DMS 273 (cell line): Measurements from ENCODE around the gene PSAP.
A peak's percentile ranks its signal among the peaks of the same experiment; 100 is the strongest.
"Not testable (repeated sequence)": the region's sequence is repeated elsewhere in the genome, so short reads cannot be mapped to it uniquely, and the experiment has no call there.

Experiments
- DNase-seq: peaks from one replicate; lab custom pipeline; 2025; ENCODE audit not compliant: unreplicated experiment; lab: John Stamatoyannopoulos, UW

The PSAP gene

GRCh38 chr10:71850743-71851464, at the start of gene PSAP:
PSAP (minus strand) TSS chr10:71851251; CDS start chr10:71851221, 30 bp downstream.
- peak; percentile 98 for DNase-seq

DNA sequence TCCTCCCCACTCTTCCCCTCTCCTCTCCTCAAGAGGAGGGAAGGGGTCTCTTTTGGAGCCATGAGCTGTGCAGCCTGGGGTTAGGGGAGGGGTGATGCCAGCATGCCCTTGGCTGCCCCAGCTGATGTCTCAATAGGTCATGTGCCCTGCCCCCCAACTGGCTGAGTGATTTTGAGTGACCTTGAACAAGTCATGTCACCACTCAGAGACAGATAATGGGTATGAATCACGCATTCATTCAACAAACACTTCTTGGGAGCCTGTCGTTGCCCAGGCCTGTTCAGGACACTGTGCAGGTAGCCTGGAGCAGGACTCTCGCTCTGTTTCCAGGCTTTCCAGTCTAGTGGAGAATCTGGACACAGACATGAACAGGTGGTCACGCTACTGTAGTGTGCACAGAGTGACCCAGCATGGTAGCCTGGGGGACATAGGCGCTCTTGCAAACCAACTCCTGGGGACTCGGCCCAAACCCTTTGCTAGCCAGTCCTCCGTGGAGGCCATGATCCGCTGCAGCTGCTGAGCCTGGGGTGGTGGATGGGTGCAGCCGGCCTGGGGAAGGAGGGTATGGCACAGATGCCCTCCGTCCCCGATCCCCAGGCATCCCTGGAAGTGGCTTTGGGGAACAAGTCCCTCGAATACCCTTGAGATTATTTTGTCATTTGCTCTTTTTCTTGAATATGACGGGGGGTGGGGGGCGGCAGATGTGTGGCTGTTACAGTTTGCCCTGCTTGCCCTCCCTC, 49.6 kb upstream of the PSAP start:
- no peak for DNase-seq

- DNase-seq = no peak
Observed at GRCh38 chr10:71899665-71900412, 48.8 kb upstream of the PSAP start.

DNA sequence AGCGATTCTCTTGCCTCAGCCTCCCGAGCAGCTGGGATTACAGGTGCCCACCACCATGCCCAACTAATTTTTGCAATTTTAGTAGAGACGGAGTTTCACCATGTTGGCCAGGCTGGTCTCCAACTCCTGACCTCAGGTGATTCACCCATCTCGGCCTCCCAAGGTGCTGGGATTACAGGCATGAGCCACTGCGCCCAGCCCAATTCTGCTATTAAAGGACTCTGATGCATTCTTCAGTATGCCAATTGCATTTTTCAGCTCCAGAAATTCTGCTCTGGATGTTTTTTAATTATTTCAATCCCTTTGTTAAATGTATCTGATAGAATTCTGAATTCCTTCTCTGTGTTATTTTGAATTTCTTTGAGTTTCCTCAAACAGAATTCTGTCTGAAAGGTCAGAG, 47.3 kb upstream of the PSAP start:
- not testable (repeated sequence) for DNase-seq

- no peak for DNase-seq
Observed at GRCh38 chr10:71893920-71894319, 42.9 kb upstream of the PSAP start.

GRCh38 chr10:71893258-71893815, 42.3 kb upstream of the PSAP start:
- DNase-seq = no peak

DNA sequence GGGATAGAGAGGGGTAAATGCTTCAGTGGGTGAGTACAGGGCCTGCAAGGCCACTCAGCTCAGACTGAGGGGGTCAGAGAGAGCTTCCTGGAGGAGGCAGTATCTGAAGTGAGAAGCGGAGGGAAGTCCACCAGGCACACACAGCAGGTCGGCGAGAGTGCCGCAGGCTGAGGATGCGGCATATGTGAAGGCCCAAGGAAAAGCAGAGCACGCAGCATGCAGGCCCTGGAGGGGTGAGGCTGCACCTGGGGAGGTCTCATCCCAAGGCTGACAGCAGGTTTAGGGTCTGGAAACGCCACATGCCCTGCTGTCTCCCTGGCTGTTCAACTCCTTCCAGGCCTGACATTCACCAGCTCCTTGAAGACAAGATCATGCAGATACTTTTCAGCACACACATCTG, 40.4 kb upstream of the PSAP start:
- no peak for DNase-seq

- DNase-seq = no peak
Observed at GRCh38 chr10:71889388-71889987, 38.4 kb upstream of the PSAP start.

- peak; percentile 87 for DNase-seq
Observed at GRCh38 chr10:71888623-71889387, 37.8 kb upstream of the PSAP start.

DNA sequence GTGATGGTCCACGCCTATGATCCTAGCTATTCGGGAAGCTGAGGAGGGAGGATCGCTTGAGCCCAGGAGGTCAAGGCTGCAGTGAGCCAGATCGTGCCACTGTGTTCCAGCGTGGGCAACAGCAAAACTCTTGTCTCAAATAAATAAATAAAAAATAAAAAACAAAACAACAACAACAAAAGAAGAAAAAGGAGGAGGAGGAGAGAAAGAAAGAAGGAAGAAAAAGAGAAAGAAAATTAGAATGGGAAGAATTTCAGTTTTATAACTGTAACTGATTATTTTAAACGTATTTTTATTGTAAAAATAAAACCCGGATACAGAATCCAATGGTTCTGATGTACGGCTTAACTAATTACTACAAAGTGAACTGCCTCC, 37.2 kb upstream of the PSAP start:
- DNase-seq = no peak

- DNase-seq = no peak
Observed at GRCh38 chr10:71887743-71888142, 36.7 kb upstream of the PSAP start.

DNA sequence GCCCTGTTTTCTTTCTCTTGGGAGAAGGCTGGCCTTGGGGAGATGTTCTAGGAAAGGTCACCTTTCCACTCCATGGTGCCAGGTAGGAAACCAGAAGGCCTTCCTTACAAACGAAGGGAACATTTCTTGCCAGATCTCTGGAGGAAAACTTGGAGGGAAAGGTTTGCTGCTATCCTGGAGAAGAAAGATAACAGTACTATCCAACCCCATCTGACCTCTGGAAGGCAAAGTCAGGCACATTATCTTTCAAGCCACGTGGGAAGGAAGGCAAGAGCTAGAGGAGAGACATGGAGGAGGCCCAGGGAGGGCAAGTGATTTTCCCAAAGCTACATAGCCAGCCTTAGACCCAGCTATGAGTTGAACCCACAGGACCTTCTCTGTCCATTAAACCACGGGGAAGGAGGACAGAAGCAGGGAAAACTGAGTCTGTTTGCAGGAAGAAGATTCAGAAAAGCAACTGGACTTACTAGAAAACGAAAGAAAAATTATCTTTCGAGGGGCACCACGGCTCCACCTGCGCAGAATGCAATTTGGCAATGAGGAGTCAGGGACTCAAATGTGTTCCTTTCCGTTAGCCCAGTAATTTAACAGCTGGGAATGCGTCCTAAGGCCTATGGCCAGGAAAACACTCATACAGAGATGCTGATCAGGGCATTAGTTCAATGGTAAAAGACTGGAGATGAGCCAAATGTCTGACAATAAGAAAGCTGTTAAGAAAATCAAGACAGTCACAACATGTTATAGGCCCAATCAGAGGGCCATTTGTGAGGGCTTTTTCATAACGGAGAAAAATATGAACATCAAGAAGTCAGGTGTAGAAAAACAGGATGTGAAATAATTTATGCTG, 32.0 kb upstream of the PSAP start:
- DNase-seq = peak; percentile 37

DNA sequence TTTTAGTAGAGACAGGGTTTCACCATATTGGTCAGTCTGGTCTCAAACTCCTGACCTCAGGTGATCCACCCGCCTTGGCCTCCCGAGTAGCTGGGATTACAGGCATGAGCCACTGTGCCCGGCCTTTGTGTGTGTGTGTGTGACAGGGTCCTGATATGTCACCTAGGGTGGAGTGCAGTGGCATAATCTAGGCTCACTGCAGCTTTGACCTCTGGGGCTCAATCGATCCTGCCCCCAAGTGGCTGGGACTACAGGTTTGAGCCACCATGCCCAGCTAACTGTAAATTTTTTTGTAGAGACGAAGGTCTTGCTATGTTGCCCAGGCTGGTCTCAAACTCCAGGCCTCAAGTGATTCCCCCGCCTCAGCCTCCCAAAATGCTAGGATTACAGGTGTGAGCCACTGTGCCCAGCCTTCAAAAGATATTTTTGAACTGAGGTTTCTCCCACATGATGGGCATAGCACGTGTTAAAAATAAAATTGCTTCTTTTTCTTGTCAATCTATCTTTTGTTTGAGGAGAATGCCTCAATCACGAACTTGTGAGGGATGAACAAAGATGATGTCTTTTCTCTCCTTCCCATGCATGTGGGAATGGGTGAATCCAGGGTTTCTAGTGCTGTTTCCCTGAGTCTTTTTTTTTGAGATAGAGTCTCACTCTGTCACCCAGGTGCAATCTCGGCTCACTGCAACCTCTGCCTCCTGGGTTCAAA, 30.8 kb upstream of the PSAP start:
- DNase-seq = no peak

GRCh38 chr10:71881307-71881624, 30.2 kb upstream of the PSAP start:
- not testable (repeated sequence) for DNase-seq

DNA sequence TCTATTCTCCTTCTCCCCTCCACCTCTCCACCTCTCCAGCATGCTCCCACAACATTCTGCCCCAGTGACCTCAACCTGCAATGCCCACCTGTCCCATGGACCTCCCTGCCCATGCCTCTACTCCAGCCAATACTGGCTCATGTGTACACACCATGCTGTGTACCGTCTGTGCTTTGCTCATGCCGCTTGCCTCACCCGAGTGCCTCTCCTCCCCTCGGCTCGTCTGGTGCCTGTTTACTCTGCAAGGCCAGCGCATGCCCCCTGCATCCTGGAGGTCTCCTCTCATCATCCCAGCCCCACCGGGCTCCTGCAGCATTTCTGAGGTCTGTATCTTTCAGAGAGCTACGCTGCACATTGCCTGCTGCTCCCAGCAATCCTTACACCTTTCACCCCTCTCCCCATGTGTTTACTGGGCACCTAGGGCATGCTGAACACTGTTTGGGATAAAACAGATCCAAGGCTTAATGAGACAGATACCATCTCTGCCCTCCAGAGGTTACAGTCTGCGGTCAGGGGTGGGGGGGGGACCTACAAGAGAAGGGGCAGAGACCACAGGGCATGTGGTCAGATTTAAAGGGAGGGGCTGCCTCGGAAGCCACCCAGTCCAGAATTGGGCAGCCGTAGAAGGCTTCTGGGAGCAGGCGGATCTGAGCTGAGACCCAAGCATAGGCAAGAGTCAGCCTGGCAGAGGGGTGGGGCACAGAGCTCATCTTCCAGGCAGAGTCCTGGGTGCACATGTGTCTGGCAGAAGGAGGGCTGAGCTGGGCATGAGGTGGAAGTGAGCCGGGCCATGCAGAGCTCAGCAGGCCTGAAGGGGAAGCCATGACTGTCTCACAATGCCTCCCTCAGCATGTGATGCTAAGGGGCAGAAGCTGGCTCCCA, 29.6 kb upstream of the PSAP start:
- DNase-seq = peak; percentile 75

GRCh38 chr10:71878327-71879034, 27.4 kb upstream of the PSAP start:
- no peak for DNase-seq

- DNase-seq = no peak
Observed at GRCh38 chr10:71877821-71878220, 26.8 kb upstream of the PSAP start.
